Thyroid gland (tissue), 4 donors: ENCODE measurements around the gene CACNA1E. TPM values are rescaled to one million over a fixed set of nuclear protein-coding genes. Genes with fewer than 3 reads are reported as not detected.

Experiments
- DNase-seq, 2 donors: peaks; one replicate each; pipeline ENCODE4 v3.0.0-alpha.2; 2019
- H3K27ac ChIP-seq, 3 donors: fragments of 200-600 bp; sonication (generic); 1 replicate in 2 of 3; 2 replicates in 1 of 3; pipeline ENCODE4 v1.5.1; 2016 to 2019; ENCODE audit warnings: mild to moderate bottlenecking in 1 of 3, moderate library complexity in 1 of 3
- H3K27me3 ChIP-seq: fragments of 200-600 bp; sonication (generic); one replicate; pipeline ENCODE4 v1.5.1; 2019
- H3K36me3 ChIP-seq, 2 donors: fragments of 200-600 bp; sonication (generic); one replicate each; pipeline ENCODE4 v1.5.1; 2016 to 2019
- H3K4me1 ChIP-seq, 2 donors: fragments of 200-600 bp; sonication (generic); one replicate each; pipeline ENCODE4 v1.5.1; 2017 to 2019
- H3K4me3 ChIP-seq, 3 donors: fragments of 200-600 bp; sonication (generic); replicated peaks in 1 of 3; 1 replicate in 2 of 3; 2 replicates in 1 of 3; pipeline ENCODE4 v1.5.1; 2016; ENCODE audit warnings: mild to moderate bottlenecking in 1 of 3
- H3K9me3 ChIP-seq: fragments of 200-600 bp; sonication (generic); one replicate; pipeline ENCODE4 v1.5.1; 2017
- POLR2A ChIP-seq, 2 donors: fragments of 450-650 bp; IDR thresholded peaks; one replicate each; pipeline ENCODE4 v1.6.1; 2017; ENCODE audit warnings: antibody characterized with exemption in 2 of 2, mild to moderate bottlenecking in 2 of 2, moderate library complexity in 1 of 2
- WGBS, 2 donors: methylation state at CpG; one replicate each; pipeline ENCODE4 v1.1.5; 2017; 5-methylcytosine and 5-hydroxymethylcytosine counted together
- intact Hi-C: fragments of 100-400 bp; cut with DNase I; formaldehyde crosslinking; loops from one replicate; pipeline ENCODE4 v1.15.1; 2023
- small RNA-seq: library from RNA; depleted of rRNA; stranded (forward); fragments of <200 nt; gene quantifications from one replicate; pipeline ENCODE3, GENCODE V24; 2016
- total RNA-seq, 4 donors: library from RNA; depleted of rRNA; stranded (reverse); fragments of >200 nt; gene quantifications; one replicate each; pipeline ENCODE4 v1.2.3, GENCODE V29; 2016
- TF ChIP-seq, protein P1 (sequence below), 6 experiments: fragments of 200-600 bp in 3 of 6; fragments of 450-650 bp in 3 of 6; sonication (generic) in 3 of 6; IDR thresholded peaks; one replicate each; pipeline ENCODE4 v1.5.1; 2016 to 2019; ENCODE audit warnings: antibody characterized with exemption in 6 of 6, mild to moderate bottlenecking in 2 of 6, inconsistent platforms in 1 of 6, moderate library complexity in 1 of 6

Gene CACNA1E
- total RNA-seq, 4 donors from 2014 or later = under 0.01 to 0.46 (median 0.15) TPM

DNA sequence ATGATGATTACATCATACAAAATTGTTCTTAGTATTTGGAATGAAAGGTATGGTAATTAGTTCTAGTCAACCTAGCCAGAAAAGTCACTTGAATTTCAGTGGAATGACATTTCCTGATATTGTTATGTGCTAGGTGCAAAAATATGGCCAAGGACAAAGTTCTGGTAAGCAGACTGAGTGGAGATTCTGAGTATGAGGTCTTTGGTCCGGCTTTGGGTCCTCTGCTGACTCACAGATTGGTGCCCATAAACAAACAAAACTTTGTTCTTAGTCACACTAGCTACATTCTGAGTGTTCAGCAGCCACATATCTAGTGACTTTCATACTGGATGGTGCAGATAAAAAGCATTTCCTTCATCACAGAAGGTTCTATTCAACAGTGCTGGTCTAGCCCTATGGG is 372.1 kb downstream of the CACNA1E start:
- no peaks in the 10 kb centered on the region for H3K4me1 ChIP-seq
- no peaks in the 10 kb centered on the region for H3K27me3 ChIP-seq
- no peak for TF ChIP-seq POLR2A (IDR thresholded peaks at IDR 0.05)
- TF ChIP-seq, protein P1, sequence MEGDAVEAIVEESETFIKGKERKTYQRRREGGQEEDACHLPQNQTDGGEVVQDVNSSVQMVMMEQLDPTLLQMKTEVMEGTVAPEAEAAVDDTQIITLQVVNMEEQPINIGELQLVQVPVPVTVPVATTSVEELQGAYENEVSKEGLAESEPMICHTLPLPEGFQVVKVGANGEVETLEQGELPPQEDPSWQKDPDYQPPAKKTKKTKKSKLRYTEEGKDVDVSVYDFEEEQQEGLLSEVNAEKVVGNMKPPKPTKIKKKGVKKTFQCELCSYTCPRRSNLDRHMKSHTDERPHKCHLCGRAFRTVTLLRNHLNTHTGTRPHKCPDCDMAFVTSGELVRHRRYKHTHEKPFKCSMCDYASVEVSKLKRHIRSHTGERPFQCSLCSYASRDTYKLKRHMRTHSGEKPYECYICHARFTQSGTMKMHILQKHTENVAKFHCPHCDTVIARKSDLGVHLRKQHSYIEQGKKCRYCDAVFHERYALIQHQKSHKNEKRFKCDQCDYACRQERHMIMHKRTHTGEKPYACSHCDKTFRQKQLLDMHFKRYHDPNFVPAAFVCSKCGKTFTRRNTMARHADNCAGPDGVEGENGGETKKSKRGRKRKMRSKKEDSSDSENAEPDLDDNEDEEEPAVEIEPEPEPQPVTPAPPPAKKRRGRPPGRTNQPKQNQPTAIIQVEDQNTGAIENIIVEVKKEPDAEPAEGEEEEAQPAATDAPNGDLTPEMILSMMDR (IDR thresholded peaks at IDR 0.05) = no peak
- intact Hi-C loops = no loop called here
- H3K4me3 ChIP-seq = no peak overlapping the region
- no peaks in the 10 kb centered on the region for H3K36me3 ChIP-seq
- no peak overlapping the region for H3K27ac ChIP-seq
- no peak for DNase-seq
- WGBS, 2 donors = 63 to 75% methylated on average over 1 of the region's 1 CpG
- no peaks in the 10 kb centered on the region for H3K9me3 ChIP-seq

Small RNA genes within 50 kb of the gene (small RNA-seq; reads per million reads assigned to genes)
- gene RF00017 (not detected), gene RNA5SP70 (not detected)
